GM12878 (cell line): Measurements from ENCODE around the gene LIPA. TPM values are rescaled to one million over a fixed set of nuclear protein-coding genes. Genes with fewer than 3 reads are reported as not detected.

Experiments used
- ATF2 ChIP-seq: IDR thresholded peaks from 2 replicates; pipeline ENCODE4 v1.6.1; 2012; ENCODE audit warnings: low read length, inconsistent platforms
- CEBPB ChIP-seq, 2 experiments: fragments of 150-350 bp in 1 of 2; IDR thresholded peaks; 2 replicates each; pipeline ENCODE4 v1.6.1; 2012 to 2014; ENCODE audit warnings: low read depth in 2 of 2, low read length in 2 of 2, borderline replicate concordance in 1 of 2, inconsistent platforms in 1 of 2
- FOS ChIP-seq: IDR thresholded peaks from 3 replicates; pipeline ENCODE4 v1.6.1; 2011; ENCODE audit warnings: borderline replicate concordance; ENCODE audit not compliant: insufficient read length; ENCODE audit errors: extremely low read depth
- NFIC ChIP-seq: IDR thresholded peaks from 2 replicates; pipeline ENCODE4 v1.6.1; 2012; ENCODE audit warnings: low read depth, mild to moderate bottlenecking, inconsistent platforms, low read length, moderate library complexity
- NFXL1 ChIP-seq: fragments of 450-650 bp; IDR thresholded peaks from 2 replicates; pipeline ENCODE4 v1.6.1; 2017; ENCODE audit warnings: antibody characterized with exemption, mild to moderate bottlenecking, borderline replicate concordance
- RAD51 ChIP-seq: fragments of 450-650 bp; IDR thresholded peaks from 2 replicates; pipeline ENCODE4 v1.6.1; 2016; ENCODE audit warnings: moderate library complexity, mild to moderate bottlenecking, inconsistent platforms
- SIN3A ChIP-seq: IDR thresholded peaks from 2 replicates; pipeline ENCODE4 v1.6.1; 2012; ENCODE audit warnings: low read depth, low read length, improper control_type of control experiment
- TCF7 ChIP-seq: IDR thresholded peaks from 2 replicates; pipeline ENCODE4 v1.6.1; 2014; ENCODE audit warnings: antibody characterized with exemption, borderline replicate concordance
- USF2 ChIP-seq: IDR thresholded peaks from 2 replicates; pipeline ENCODE4 v1.6.1; 2011; ENCODE audit warnings: low read depth, low read length, improper control_type of control experiment, borderline replicate concordance
- ZBTB4 ChIP-seq: fragments of 450-650 bp; formaldehyde crosslinking; IDR thresholded peaks from 2 replicates; pipeline ENCODE4 v1.4.0; 2022; ENCODE audit warnings: mild to moderate bottlenecking, moderate library complexity
- ZNF592 ChIP-seq: fragments of 450-650 bp; IDR thresholded peaks from 2 replicates; pipeline ENCODE4 v1.6.1; 2017; ENCODE audit warnings: mild to moderate bottlenecking, moderate library complexity
- polyA plus RNA-seq, 11 experiments: library from polyadenylated mRNA; depleted of rRNA in 4 of 11; unstranded in 6 of 11; stranded (reverse) in 5 of 11; fragments of >200 nt; fragmentation: Nextera tagmentation in 4 of 11; fragmentation: Illumina TruSeq in 1 of 11; extraction: Ambion mirVana in 4 of 11; extraction: Trizol in 1 of 11; gene quantifications; 1 replicate in 1 of 11; 2 replicates in 10 of 11; pipeline versions ENCODE4 v1.2.1 to v1.2.3, GENCODE V29; 2011 to 2016; ENCODE audit warnings: inconsistent platforms in 2 of 11, missing spikeins in 2 of 11, low read depth in 1 of 11
- total RNA-seq, 4 experiments: library from RNA; depleted of rRNA in 3 of 4; stranded (reverse); fragments of >200 nt in 3 of 4; fragmentation: Illumina TruSeq in 1 of 4; extraction: Trizol in 1 of 4; gene quantifications; 2 replicates each; pipeline versions ENCODE4 v1.2.1 to v1.2.3, GENCODE V29; 2013 to 2021
- TF ChIP-seq, protein P1 (sequence below): IDR thresholded peaks from 2 replicates; pipeline ENCODE4 v1.6.1; 2011; ENCODE audit warnings: borderline replicate concordance, low read depth, mild to moderate bottlenecking, moderate library complexity, low read length; ENCODE audit not compliant: insufficient read depth, poor library complexity, severe bottlenecking
- TF ChIP-seq, protein P2 (sequence below): fragments of 450-650 bp; IDR thresholded peaks from 2 replicates; pipeline ENCODE4 v1.6.1; 2018; ENCODE audit warnings: mild to moderate bottlenecking, low read depth, moderate library complexity; ENCODE audit not compliant: partially characterized antibody

Gene LIPA
- total and polyA plus RNA-seq, 10 of the 15 experiments (the other 5 are each of a cell fraction or from before 2014, with no cell fraction given): 31.1 to 50.3 (median 39.5) TPM

- TF ChIP-seq NFXL1: no peak
- TF ChIP-seq USF2: no peak
- no peak for TF ChIP-seq ZNF592
- TF ChIP-seq, protein P1, sequence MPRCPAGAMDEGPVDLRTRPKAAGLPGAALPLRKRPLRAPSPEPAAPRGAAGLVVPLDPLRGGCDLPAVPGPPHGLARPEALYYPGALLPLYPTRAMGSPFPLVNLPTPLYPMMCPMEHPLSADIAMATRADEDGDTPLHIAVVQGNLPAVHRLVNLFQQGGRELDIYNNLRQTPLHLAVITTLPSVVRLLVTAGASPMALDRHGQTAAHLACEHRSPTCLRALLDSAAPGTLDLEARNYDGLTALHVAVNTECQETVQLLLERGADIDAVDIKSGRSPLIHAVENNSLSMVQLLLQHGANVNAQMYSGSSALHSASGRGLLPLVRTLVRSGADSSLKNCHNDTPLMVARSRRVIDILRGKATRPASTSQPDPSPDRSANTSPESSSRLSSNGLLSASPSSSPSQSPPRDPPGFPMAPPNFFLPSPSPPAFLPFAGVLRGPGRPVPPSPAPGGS: no peak
- TF ChIP-seq CEBPB (IDR thresholded peaks at IDR 0.05; ENCODE audit: borderline replicate concordance in 1 of 2, low read depth in 2 of 2, low read length in 2 of 2): no peak
- no peak for TF ChIP-seq SIN3A
- TF ChIP-seq, protein P2, sequence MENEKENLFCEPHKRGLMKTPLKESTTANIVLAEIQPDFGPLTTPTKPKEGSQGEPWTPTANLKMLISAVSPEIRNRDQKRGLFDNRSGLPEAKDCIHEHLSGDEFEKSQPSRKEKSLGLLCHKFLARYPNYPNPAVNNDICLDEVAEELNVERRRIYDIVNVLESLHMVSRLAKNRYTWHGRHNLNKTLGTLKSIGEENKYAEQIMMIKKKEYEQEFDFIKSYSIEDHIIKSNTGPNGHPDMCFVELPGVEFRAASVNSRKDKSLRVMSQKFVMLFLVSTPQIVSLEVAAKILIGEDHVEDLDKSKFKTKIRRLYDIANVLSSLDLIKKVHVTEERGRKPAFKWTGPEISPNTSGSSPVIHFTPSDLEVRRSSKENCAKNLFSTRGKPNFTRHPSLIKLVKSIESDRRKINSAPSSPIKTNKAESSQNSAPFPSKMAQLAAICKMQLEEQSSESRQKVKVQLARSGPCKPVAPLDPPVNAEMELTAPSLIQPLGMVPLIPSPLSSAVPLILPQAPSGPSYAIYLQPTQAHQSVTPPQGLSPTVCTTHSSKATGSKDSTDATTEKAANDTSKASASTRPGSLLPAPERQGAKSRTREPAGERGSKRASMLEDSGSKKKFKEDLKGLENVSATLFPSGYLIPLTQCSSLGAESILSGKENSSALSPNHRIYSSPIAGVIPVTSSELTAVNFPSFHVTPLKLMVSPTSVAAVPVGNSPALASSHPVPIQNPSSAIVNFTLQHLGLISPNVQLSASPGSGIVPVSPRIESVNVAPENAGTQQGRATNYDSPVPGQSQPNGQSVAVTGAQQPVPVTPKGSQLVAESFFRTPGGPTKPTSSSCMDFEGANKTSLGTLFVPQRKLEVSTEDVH: no peak
- no peak for TF ChIP-seq NFIC
- no peak for TF ChIP-seq ZBTB4 (CRISPR knock-in tag)
- no peak for TF ChIP-seq ATF2
- no peak for TF ChIP-seq FOS
- no peak for TF ChIP-seq RAD51
- TF ChIP-seq TCF7: no peak
These were observed at the start of gene LIPA (continued) for GRCh38 chr10:89251409-89252224.
